ENCODE data around the gene ARHGEF40.
A peak's percentile ranks its signal among the peaks of the same experiment; 100 is the strongest.

Gene ARHGEF40

GRCh38 chr14:21083565-21084325, 13.6 kb downstream of the ARHGEF40 start:
- no peak for DNase-seq (ENCODE audit: low spot score)

DNA sequence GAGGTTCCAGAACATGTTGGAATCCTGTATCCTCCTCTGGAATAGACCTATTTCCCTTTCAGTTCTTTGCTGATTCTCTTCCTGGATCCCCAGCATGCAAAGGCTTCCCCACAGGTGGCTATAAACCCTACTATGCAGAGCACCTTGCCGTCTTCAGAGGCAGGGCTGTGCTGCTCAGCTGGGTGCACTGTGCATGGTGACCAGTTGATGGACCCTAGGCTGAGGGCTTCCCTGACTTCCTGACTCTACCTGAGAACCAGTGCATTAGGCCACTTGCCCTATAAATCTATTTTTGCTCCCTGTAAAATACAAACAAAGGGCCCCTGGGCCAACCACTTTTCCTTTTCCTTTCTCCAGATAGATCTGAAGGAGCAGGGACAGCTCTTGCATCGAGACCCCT, 14.3 kb downstream of the ARHGEF40 start:
- no peak for DNase-seq (ENCODE audit: low spot score)

- DNase-seq (ENCODE audit: low spot score) = no peak
Observed at GRCh38 chr14:21084998-21085853, 15.1 kb downstream of the ARHGEF40 start.

GRCh38 chr14:21086908-21087293, 16.8 kb downstream of the ARHGEF40 start:
- DNase-seq (ENCODE audit: low spot score) = no peak

DNA sequence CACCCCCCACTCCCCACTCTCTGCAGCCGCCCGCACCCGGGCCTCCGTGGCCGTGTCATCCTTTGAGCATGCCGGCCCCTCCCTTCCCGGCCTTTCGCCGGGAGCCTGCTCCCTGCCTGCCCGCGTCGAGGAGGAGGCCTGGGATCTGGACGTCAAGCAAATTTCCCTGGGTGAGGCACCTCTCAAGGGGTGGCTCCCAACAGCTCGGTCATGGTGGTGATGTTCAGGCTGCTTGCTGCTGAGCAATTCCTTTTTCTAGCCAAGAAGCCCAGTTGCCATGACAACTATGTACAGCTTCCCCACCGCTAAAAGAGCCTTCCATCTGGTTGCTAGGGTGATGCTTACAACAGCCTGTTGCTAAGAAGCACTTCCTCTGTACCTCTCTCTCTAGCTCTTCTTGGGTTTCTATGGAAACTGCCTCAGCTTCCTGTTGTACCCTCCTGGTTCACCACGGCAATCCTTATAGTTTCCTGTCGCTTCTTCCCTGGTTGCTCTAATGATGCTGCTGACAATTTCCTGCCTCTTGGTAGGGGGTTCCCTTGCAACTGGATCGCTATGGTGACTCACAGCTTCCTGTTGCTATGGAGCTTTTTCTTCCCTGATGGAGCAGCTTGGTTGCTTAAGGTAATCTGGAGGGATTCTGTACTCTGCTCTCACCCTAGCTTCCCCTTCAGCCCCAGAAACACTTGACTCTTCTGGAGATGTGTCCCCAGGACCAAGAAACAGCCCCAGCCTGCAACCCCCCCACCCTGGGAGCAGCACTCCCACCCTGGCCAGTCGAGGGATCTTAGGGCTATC, 17.4 kb downstream of the ARHGEF40 start:
- DNase-seq (ENCODE audit: low spot score) = no peak

DNA sequence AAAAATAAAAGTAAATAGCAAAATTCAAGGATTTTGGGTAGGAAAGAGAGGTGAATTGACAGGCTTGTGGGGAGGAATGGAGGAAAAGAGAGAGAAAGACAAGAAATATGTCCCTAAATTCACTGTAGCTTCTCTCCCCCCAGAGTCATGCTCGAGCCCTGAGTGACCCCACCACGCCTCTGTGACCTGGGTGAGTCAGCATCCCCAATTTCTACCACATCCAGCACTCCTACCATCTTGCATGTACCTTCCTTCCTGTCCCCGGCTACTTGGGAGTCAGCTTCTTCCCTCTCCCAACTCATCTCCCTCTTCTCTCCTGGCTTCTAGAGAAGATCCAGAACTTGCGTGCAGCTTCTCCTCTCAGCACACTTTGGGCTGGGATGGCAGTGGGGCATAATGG, 18.6 kb downstream of the ARHGEF40 start:
- no peak for DNase-seq (ENCODE audit: low spot score)

DNA sequence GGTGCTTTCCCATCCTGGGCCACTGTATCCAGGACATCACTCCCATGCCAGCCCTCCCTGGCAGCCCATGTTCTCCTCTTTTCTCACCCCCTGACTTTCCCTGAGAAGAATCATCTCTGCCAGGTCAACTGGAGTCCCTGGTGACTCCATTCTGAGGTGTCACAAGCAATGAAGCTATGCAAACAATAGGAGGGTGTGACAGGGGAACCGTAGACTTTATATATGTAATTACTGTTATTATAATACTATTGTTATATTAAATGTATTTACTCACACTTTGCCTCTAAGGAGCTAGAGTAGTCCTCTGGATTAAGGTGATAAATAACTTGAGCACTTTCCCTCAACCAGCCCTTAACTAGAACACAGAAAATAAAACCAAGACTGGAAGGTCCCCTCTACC, 19.2 kb downstream of the ARHGEF40 start:
- no peak for DNase-seq (ENCODE audit: low spot score)

- DNase-seq (ENCODE audit: low spot score) = no peak
Observed at GRCh38 chr14:21089877-21090193, 19.7 kb downstream of the ARHGEF40 start.

GRCh38 chr14:21090194-21090939, 20.3 kb downstream of the ARHGEF40 start:
- peak; percentile 87 for DNase-seq (ENCODE audit: low spot score)

DNA sequence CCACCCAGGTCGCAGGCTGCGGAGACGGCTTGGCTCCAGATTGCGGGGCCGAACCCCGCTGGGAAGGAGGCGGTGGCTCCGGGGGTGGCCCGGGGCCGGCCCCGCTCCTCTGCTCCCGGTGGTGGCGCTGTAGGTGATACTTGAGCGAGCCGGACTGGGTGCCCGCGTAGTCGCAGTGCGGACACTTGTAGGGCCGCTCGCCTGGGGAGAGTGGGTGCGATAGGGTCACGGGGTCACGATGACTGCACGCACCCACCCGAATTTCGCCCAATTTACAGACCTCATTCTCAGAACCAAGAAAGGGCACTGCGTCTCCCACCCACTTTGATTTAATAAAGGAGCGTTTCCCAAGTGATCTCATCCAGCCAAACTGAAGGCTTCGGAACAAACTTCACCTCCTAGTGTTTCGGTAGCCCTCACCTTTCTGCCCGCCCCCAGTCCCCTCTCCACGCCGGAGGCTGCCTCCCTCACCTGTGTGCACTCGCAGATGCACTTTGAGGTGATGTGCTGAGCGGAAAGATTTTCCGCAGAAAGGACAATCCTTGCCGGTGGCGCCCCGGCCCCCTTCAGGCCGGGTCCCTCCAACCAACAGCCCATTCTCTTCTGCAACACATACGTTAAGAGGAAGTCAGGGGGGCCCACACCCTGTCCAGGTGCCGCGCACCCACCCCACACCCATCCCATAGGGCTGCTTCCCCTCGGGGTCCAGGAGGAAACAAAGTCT, 21.0 kb downstream of the ARHGEF40 start:
- DNase-seq (ENCODE audit: low spot score) = no peak

DNA sequence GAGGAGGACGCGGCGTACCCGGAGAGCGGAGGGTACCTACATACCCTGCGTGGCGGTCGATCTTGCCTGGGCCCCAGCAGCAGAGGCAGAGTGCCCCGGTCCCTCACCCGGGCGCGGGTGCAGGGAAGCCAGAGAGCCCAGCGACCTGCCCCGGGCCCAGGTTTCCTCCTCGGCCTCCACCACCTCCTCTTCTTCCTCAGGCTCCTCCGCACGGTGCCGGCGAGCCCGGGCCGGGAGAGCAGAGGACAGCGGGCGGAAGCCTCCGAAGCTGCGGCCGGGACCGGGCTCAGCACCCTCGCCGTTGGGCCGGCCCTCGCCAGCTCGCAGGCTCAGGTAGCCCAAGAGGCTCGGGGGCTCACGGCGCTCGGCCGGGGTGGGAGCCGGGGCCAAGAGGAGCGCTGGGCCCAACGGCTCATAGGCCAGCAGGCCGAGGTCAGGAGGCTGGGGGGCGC, 21.7 kb downstream of the ARHGEF40 start:
- DNase-seq (ENCODE audit: low spot score) = no peak

DNA sequence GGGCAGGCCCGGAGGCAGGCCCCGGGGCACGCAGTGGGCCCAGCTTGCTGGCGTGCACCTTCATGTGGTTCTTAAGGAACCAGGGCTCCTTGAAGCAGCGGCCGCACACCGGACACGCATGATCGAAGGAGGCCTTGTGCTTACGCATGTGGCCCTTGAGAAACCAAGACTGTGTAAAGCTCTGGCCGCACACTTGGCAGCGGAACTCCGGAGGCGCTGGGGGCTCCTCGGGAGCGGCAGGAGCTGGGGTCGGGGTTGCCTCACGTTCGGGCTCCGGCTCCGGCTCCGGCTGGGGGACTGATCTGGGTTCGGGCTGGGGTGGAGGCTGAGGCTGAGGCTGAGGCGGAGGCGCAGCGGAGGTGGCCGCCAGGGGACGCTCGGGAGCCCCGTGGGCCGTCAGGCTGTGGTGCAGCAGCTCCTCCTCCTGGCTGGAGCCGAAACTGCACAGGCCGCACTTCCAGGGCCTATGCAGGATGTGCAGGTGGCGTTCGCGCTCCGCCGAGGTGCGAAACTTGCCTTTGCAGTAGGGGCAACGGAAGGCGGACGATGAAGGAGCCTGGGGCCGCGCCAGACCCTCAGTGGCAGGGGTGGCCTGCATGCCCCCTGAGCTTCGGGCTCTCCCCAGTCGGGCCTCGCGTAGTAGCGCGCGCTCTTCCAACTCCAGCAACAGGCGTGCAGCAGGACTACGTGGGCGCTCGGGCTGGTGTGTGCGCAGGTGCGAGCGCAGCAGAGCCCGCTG, 22.3 kb downstream of the ARHGEF40 start:
- DNase-seq (ENCODE audit: low spot score) = peak; percentile 95

DNA sequence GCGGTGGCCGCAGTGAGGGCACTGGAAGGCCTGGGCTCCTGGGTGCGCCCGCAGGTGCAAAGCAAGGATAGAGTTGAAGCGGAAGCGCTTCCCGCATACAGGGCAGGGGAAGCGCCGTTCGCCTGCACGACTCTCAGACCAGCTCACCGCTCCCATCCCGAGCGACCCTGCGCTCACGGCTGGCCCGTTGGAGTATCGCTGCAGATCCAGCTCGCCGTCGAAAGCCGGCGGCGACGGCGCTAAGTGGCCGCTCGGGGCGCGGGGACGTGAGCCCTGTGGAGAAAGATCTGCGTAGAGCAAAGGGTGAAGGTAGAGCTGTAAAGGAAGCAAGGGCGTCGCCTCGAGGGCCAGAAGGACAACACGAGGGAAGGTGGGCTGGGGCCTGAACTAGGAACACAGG, 22.9 kb downstream of the ARHGEF40 start:
- DNase-seq (ENCODE audit: low spot score) = no peak

DNA sequence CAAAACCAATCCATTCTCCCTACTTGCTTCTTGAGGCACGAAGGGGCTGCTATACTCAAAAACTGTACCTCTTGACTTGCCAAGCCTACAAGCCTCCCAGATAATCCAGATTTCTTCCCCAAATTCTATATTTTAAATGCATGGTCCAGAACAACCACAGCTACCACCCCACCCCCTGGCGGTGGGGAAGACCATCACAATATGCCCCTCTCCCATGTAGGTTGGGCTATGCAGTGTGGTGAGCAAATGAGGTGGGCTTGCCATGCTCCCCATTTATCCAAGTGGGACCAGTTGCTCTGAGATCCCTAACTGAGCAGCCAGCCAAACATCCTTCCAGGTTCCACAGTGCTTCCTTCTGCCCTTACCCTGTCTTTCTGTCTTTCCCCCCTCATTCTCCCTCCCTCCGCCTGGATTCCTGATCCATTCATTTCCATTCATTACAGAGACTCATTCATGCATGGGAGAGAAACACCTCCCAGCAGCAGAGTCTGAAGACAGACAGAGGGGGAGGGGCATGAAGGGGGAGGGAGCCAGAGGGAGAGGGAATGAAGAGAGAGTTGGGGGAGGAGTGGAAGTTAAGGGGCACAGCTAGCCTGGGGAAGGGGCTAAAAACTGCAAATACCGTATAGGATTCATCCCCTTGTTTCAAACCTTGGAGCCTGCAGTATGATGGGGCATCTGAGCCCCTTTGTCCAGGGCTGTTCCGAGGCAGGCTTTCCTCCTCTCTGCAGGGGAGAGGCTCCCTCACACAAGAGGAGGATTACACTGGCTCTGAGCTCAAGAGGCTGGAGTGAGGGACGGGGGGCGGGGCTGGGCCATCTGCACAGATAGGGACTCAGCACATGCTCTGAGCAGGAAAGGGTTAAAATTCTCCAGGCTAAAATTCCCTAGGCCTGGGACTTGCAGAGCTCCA, 23.9 kb downstream of the ARHGEF40 start:
- DNase-seq (ENCODE audit: low spot score) = peak; percentile 10

- peak; percentile 21 for DNase-seq (ENCODE audit: low spot score)
Observed at GRCh38 chr14:21095430-21096205, 25.5 kb downstream of the ARHGEF40 start.

GRCh38 chr14:21096438-21096837, 26.3 kb downstream of the ARHGEF40 start:
- peak; percentile 4 for DNase-seq (ENCODE audit: low spot score)

DNA sequence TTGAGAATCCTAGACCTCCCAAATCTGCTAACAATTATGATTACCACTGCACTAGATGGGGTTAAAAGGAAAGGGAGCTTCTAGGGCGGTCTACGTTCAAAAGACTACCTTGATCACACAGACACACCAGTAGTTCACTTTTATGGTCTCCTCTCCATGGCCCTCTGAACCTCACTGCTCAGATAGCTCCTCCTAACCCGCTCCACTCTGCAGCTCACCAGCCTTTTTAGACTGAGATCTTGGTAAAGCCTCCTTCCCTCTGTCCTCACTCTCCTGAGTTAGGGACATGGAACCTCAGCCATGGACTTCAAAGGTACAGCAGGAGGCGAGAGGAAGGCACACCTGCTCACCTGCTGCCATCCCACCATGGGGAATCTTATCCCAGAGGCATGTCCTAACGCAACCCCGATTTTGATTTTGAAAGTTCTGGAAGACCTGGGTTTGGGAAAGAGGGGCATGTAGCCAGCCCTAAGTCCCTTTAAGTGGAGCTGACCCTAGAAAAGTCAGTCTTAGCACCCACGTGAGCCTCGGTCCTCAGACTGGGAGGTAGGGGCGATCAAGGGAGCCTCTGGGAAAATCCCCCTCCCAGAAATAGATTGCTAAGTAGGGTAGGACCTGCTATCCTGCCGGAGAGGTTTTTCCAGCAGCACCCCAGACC, 27.0 kb downstream of the ARHGEF40 start:
- DNase-seq (ENCODE audit: low spot score) = peak; percentile 18

DNA sequence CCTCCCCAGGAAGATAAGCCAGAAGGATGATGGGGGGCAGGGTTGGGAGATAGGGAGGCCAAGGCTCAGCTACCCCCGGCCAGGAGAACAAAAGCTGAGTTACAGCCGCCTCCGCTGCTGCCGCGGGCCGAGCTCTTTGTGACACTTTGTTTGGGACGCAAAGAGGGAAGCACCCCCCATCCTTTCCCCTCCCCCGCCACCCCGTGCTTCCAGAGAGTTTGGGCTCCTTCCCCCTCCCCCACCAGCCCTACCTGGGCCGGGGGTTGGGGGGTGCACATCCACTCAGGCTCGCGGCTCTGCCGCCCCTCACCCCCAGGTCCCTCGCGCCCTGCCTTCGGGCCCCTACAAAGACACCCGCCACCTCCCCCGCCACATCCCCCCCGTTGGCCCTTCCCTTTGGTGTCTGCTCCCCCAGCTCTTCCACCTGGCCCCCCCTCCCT, 27.6 kb downstream of the ARHGEF40 start:
- peak; percentile 23 for DNase-seq (ENCODE audit: low spot score)
